Ascending aorta (tissue), 2 donors: ENCODE results near the gene MYO1C. TPM values are rescaled to one million over a fixed set of nuclear protein-coding genes. Genes with fewer than 3 reads are reported as not detected.

Source experiments
- DNase-seq, 2 donors: peaks; one replicate each; pipeline ENCODE4 v3.0.0-alpha.2; 2019; ENCODE audit warnings: low spot score in 2 of 2
- H3K27ac ChIP-seq, 2 donors: fragments of 200-600 bp; sonication (generic); one replicate each; pipeline ENCODE4 v1.5.1; 2016 to 2017; ENCODE audit warnings: mild to moderate bottlenecking in 1 of 2
- H3K27me3 ChIP-seq: fragments of 200-600 bp; sonication (generic); one replicate; pipeline ENCODE4 v1.5.1; 2017
- H3K36me3 ChIP-seq, 2 donors: fragments of 200-600 bp; sonication (generic); one replicate each; pipeline ENCODE4 v1.5.1; 2016
- H3K4me1 ChIP-seq, 2 donors: fragments of 200-600 bp; sonication (generic); one replicate each; pipeline ENCODE4 v1.5.1; 2016 to 2017; ENCODE audit warnings: mild to moderate bottlenecking in 1 of 2
- H3K4me3 ChIP-seq, 2 donors: fragments of 200-600 bp; sonication (generic); one replicate each; pipeline ENCODE4 v1.5.1; 2016 to 2017; ENCODE audit warnings: mild to moderate bottlenecking in 1 of 2
- H3K9me3 ChIP-seq, 2 donors: fragments of 200-600 bp; sonication (generic); one replicate each; pipeline ENCODE4 v1.5.1; 2016
- CTCF ChIP-seq, 3 experiments: fragments of 200-600 bp in 2 of 3; fragments of 450-650 bp in 1 of 3; sonication (generic) in 2 of 3; IDR thresholded peaks; one replicate each; pipeline ENCODE4 v1.5.1; 2016 to 2019; ENCODE audit warnings: antibody characterized with exemption in 3 of 3, mild to moderate bottlenecking in 1 of 3, moderate library complexity in 1 of 3
- intact Hi-C: fragments of 100-400 bp; cut with DNase I; formaldehyde crosslinking; loops from one replicate; pipeline ENCODE4 v1.15.1; 2023
- total RNA-seq: library from RNA; depleted of rRNA; stranded (reverse); fragments of >200 nt; gene quantifications from one replicate; pipeline ENCODE4 v1.1.0, GENCODE V29; 2016

MYO1C gene
- total RNA-seq, 1 donor from 2014 or later: 251 TPM

- no peaks in the 10 kb centered on the region for H3K27me3 ChIP-seq
- no peak overlapping the region for H3K4me3 ChIP-seq
- DNase-seq: no peak
- H3K27ac ChIP-seq: no peak overlapping the region
- intact Hi-C loops: no loop called here
- no peak for TF ChIP-seq CTCF (IDR thresholded peaks at IDR 0.05)
- no peaks in the 10 kb centered on the region for H3K9me3 ChIP-seq
- H3K36me3 ChIP-seq: peaks cover 8 to 15% of the 10 kb centered on the region in 2 donors
- H3K4me1 ChIP-seq: peaks cover 8 to 10% of the 10 kb centered on the region in 2 donors
Observed at GRCh38 chr17:1518410-1518809, 25.9 kb upstream of the MYO1C start.

GRCh38 chr17:1516388-1517161, 24.1 kb upstream of the MYO1C start, which contains the start of gene INPP5K:
Gene INPP5K (minus strand): TSS chr17:1516612. CDS start chr17:1516499, 113 bp downstream.
- peaks cover 10 to 18% of the 10 kb centered on the region in 2 donors for H3K36me3 ChIP-seq
- DNase-seq: peak; percentile 90 to 98
- intact Hi-C loops: loop anchor here (1.0 to 2.0 kb wide), 5 partner anchors 21 to 258 kb away; no protein-coding TSS in a partner anchor

GRCh38 chr17:1515640-1516387, 23.3 kb upstream of the MYO1C start:
- Histone ChIP-seq H3K9me3 (no peaks in the 10 kb centered on the region), H3K27ac (peak overlapping the region; percentile 94 to 95), H3K4me3 (peak overlapping the region; percentile 87 to 98), H3K36me3 (peaks cover 10 to 14% of the 10 kb centered on the region in 2 donors), H3K27me3 (no peaks in the 10 kb centered on the region), H3K4me1 (peaks cover 20 to 26% of the 10 kb centered on the region in 2 donors)
- intact Hi-C loops: loop anchor here (1.0 to 2.0 kb wide), 6 partner anchors 21 to 257 kb away; no protein-coding TSS in a partner anchor
- DNase-seq: peak in 1 of 2 donors; percentile 84
- TF ChIP-seq CTCF (IDR thresholded peaks at IDR 0.05): peak; percentile 66 to 79 (median 72)

More at GRCh38 chr17:1516388-1517161, 24.1 kb upstream of the MYO1C start, which contains the start of gene INPP5K:
- Histone ChIP-seq H3K4me1 (peaks cover 15 to 18% of the 10 kb centered on the region in 2 donors), H3K27me3 (no peaks in the 10 kb centered on the region), H3K9me3 (no peaks in the 10 kb centered on the region), H3K27ac (peak within 1 kb of the TSS; percentile 94 to 95), H3K4me3 (peak within 1 kb of the TSS; percentile 87 to 98)
- no peak for TF ChIP-seq CTCF (IDR thresholded peaks at IDR 0.05)

GRCh38 chr17:1512351-1512750, 19.9 kb upstream of the MYO1C start:
- Histone ChIP-seq H3K27ac (peak overlapping the region; percentile 80 to 83), H3K36me3 (peaks cover 31 to 33% of the 10 kb centered on the region in 2 donors)

More at GRCh38 chr17:1512351-1512750, 19.9 kb upstream of the MYO1C start:
- Histone ChIP-seq H3K4me3 (no peak overlapping the region), H3K4me1 (peaks cover 18 to 27% of the 10 kb centered on the region in 2 donors), H3K9me3 (no peaks in the 10 kb centered on the region), H3K27me3 (no peaks in the 10 kb centered on the region)
- no peak for DNase-seq
- TF ChIP-seq CTCF (IDR thresholded peaks at IDR 0.05): no peak
- intact Hi-C loops: no loop called here
